Measurements from ENCODE around the gene STX4.

The STX4 gene

DNA sequence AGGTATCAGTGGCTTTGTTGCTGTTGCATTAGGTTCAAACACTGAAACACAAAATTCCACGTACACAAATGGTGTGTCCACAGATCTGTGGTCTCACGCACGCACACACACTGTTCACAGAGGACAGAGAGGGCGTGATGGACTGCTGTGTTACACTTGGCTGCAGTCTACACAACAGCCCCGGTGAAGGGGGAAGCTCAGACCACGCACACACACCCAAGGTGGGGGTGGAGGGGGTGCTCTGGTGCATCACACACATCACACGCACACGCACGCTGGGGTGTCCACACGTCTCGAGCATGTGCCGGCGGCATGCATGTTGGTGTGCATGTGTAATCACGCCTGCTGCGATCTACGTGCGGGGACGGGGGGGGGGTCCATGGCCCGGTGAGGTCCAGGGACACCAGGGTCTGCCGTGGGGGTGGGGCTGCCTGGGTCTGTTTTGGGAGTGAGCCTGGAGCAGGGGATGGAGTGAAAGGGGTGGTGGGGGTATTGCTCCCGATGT, 41.0 kb upstream of the STX4 start:
- Histone ChIP-seq H3K9ac (ENCODE audit: low read depth, low read length) (no peak overlapping the region), H3K4me2 (ENCODE audit: low read length) (no peak overlapping the region), H3K4me3 (ENCODE audit: low read length) (no peak overlapping the region), H3K27me3 (ENCODE audit: control insufficient read depth, insufficient read depth, low read length) (no peaks in the 10 kb centered on the region), H3K36me3 (ENCODE audit: insufficient read depth, low read length) (no peaks in the 10 kb centered on the region), H3K9me3 (replicated peaks; ENCODE audit: low read length) (no peaks in the 10 kb centered on the region), H3K4me1 (ENCODE audit: control insufficient read depth, insufficient read depth, low read length) (peaks cover 9% of the 10 kb centered on the region)

DNA sequence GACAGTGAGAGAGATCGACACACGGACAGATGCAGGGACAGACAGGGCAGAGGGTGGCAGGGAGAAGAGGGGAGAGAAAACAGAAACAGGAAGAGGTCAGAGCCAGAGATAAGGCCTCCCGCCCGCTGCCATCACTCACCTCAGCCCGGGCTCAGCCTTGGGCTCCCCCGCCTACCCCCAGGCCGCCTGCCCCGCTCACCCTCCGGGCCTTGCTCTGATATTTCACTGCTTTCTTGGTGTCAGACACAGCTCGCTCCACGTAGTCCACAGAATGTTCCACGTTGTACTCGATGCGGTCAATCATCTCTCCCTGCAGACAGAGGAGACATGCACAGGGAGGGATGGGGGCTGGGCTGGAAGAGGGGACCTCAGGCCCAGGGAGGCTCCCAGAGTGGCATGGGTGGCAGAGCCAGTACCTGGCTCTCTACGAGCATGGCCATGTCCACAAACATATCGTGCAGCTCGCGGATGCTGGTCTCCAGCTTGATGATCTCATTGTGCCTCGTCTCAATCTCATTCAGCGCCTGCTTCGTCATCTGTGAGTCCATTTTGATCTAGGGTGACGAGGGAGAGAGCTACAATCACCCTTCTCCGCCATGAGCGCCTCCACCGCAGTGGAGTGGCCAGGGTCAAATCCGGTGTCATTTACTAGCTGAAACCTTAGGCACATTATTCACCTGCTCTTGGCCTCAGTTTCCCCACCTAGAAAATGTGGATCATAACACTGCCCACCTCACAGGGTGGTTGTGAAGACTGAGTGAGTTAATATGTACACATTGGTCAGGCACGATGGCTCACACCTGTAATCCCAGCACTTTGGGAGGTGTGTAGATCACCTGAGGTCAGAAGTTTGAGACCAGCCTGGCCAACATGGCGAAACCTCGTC, 40.2 kb upstream of the STX4 start:
- H3K4me1 ChIP-seq (ENCODE audit: control insufficient read depth, insufficient read depth, low read length), result peaks cover 18% of the 10 kb centered on the region
- H3K36me3 ChIP-seq (ENCODE audit: insufficient read depth, low read length), result no peaks in the 10 kb centered on the region
- H3K27me3 ChIP-seq (ENCODE audit: control insufficient read depth, insufficient read depth, low read length), result no peaks in the 10 kb centered on the region
- no peaks in the 10 kb centered on the region for H3K9me3 ChIP-seq (replicated peaks; ENCODE audit: low read length)
- H3K4me2 ChIP-seq (ENCODE audit: low read length), result no peak overlapping the region
- H3K4me3 ChIP-seq (ENCODE audit: low read length), result no peak overlapping the region
- H3K9ac ChIP-seq (ENCODE audit: low read depth, low read length), result no peak overlapping the region

DNA sequence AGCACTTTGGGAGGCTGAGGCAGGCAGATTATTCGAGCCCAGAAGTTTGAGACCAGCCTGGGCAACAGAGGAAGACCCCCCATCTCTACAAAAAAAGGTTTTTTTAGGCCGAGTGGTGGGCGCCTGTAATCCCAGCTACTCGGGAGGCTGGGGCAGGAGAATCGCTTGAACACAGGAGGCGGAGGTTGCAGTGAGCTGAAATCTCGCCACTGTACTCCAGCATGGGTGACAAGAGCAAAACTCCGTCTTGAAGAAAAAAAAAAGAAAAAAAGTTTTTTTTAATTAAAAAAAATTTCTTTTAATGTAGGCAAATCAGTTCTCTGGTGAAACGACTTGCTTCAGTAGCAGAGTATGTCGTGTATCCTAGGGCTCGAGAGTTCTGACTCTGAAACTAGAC, 37.4 kb upstream of the STX4 start:
- H3K36me3 ChIP-seq (ENCODE audit: insufficient read depth, low read length), result no peaks in the 10 kb centered on the region
- H3K9ac ChIP-seq (ENCODE audit: low read depth, low read length), result peak overlapping the region; percentile 85
- no peaks in the 10 kb centered on the region for H3K9me3 ChIP-seq (replicated peaks; ENCODE audit: low read length)
- no peaks in the 10 kb centered on the region for H3K27me3 ChIP-seq (ENCODE audit: control insufficient read depth, insufficient read depth, low read length)
- H3K4me1 ChIP-seq (ENCODE audit: control insufficient read depth, insufficient read depth, low read length), result peaks cover 32% of the 10 kb centered on the region
- H3K4me2 ChIP-seq (ENCODE audit: low read length), result peak overlapping the region; percentile 94
- H3K4me3 ChIP-seq (ENCODE audit: low read length), result peak overlapping the region; percentile 75

DNA sequence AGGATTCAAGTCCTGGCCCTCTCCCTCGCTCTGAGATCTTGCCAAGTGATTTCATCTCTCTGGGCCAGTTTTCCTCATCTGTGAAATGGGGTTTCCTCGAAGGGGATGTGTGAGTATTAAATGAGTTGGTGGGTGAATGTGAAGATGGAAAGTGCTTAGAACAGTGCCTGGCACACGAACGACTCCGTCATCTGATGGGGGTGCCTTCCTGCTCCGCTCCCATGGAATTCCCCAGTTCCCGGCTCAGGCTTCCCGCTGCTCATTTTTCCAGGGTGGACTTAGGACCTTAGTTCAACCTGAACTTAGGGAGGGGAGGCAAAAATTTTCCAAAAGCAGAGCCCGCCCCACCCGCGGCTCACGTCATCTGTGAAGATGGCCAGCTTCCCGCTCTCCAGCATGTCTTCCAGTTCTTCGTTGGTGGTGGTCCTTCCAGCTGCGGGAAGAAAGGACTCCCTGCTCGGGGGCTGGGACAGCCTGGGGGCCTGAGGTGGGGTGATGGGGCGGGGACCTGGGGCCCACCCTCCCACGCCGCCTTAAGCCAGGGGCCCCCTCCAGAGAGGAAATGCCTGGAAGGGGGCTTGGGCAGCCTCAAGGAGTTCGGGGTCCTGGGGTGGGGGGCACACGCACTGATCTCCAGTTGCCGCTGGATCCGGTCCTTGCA, 36.9 kb upstream of the STX4 start:
- Histone ChIP-seq H3K4me3 (ENCODE audit: low read length) (peak overlapping the region; percentile 75), H3K9ac (ENCODE audit: low read depth, low read length) (peak overlapping the region; percentile 85), H3K36me3 (ENCODE audit: insufficient read depth, low read length) (no peaks in the 10 kb centered on the region), H3K27me3 (ENCODE audit: control insufficient read depth, insufficient read depth, low read length) (no peaks in the 10 kb centered on the region), H3K4me2 (ENCODE audit: low read length) (peak overlapping the region; percentile 94), H3K9me3 (replicated peaks; ENCODE audit: low read length) (no peaks in the 10 kb centered on the region), H3K4me1 (ENCODE audit: control insufficient read depth, insufficient read depth, low read length) (peaks cover 32% of the 10 kb centered on the region)

DNA sequence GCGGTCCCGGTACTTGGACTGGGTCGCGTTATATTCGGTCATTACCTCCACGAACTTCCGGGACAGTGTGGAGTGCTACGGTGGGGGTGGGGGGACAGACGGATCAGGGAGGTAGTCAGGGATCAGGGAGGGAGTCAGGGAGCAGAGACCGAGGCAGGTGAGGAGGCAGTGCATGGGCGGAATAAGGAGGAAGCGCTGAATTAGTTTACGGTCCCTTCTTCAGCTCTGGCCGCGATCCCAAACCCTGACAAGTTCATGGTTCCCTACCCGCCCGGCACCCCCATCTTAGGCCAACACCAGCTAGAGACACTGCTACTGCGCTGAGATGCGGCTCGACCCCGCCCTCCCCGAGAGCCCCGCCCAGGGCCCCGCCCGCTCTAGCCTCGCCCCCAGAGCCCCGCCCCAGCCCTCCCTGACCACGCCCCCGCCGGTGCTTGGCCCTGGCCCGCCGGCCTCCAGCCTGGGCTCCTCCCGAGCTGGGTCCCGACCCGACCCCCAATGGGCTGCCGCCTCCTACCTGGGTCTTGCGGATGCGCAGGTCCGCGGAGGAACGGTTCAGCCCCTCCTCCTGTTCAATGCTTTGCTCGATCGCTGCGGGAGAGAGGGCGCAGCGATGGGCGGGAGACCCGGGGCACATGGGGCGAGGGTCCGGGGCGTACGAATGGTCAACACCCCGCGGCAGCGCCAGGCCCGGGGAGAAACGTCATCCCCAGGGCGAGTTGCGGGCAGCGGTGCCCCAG, 36.2 kb upstream of the STX4 start:
- Histone ChIP-seq H3K4me2 (ENCODE audit: low read length) (peak overlapping the region; percentile 94), H3K4me1 (ENCODE audit: control insufficient read depth, insufficient read depth, low read length) (peaks cover 32% of the 10 kb centered on the region), H3K27me3 (ENCODE audit: control insufficient read depth, insufficient read depth, low read length) (no peaks in the 10 kb centered on the region), H3K9ac (ENCODE audit: low read depth, low read length) (peak overlapping the region; percentile 85), H3K9me3 (replicated peaks; ENCODE audit: low read length) (no peaks in the 10 kb centered on the region), H3K36me3 (ENCODE audit: insufficient read depth, low read length) (no peaks in the 10 kb centered on the region), H3K4me3 (ENCODE audit: low read length) (peak overlapping the region; percentile 75)

GRCh38 chr16:30997725-30998711, 35.3 kb upstream of the STX4 start:
- Histone ChIP-seq H3K9me3 (replicated peaks; ENCODE audit: low read length) (no peaks in the 10 kb centered on the region), H3K4me2 (ENCODE audit: low read length) (peak overlapping the region; percentile 94), H3K9ac (ENCODE audit: low read depth, low read length) (peak overlapping the region; percentile 85), H3K4me1 (ENCODE audit: control insufficient read depth, insufficient read depth, low read length) (peaks cover 32% of the 10 kb centered on the region), H3K36me3 (ENCODE audit: insufficient read depth, low read length) (no peaks in the 10 kb centered on the region), H3K27me3 (ENCODE audit: control insufficient read depth, insufficient read depth, low read length) (no peaks in the 10 kb centered on the region), H3K4me3 (ENCODE audit: low read length) (peak overlapping the region; percentile 75)

DNA sequence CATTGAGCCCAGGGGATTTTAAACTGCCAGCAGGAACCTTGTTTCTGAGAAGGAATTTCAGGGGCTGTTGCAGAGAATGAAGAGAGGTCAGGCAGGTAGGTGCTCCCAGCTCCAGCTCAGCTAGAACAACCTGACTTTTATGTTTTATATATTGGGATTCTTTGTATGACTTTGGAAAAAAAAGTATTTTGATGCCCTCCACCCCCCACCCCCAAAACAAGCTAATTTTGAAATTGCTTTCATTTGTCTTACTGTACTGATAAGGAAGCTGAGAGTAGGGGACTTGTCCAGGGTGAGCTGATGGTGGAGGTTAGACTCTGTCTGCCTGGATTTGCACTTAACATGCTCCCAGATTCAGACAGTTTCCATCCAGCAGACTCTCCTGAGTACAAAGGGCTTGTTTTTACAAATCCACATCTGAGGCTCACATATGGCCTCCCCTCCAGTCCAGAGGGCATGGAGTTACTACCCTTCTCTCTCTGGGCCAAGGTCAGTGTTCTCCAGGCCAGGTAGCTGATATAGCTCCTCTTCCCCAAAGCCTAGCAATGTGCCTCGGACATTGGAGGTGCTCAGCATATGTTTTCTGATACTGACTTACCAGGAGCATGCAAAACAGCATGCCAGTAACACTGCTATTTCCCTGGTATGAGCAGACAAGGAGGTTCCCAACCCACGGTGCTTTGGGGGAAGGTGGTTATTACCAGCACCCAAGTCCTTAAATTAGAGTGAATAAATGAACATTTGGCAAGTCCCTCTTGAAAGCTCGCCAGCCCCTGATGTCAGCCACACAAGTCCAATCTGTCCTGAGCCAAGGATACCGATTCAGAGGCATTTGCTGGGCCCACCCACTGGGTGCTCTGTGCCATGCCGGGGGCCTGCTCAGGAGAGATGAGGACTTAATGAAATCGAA, 34.3 kb upstream of the STX4 start:
- Histone ChIP-seq H3K4me2 (ENCODE audit: low read length) (peak overlapping the region; percentile 94), H3K36me3 (ENCODE audit: insufficient read depth, low read length) (no peaks in the 10 kb centered on the region), H3K9me3 (replicated peaks; ENCODE audit: low read length) (no peaks in the 10 kb centered on the region), H3K9ac (ENCODE audit: low read depth, low read length) (peak overlapping the region; percentile 85), H3K4me1 (ENCODE audit: control insufficient read depth, insufficient read depth, low read length) (peaks cover 32% of the 10 kb centered on the region), H3K27me3 (ENCODE audit: control insufficient read depth, insufficient read depth, low read length) (no peaks in the 10 kb centered on the region), H3K4me3 (ENCODE audit: low read length) (no peak overlapping the region)

GRCh38 chr16:31000671-31001382, 32.5 kb upstream of the STX4 start:
- Histone ChIP-seq H3K9ac (ENCODE audit: low read depth, low read length) (no peak overlapping the region), H3K4me2 (ENCODE audit: low read length) (no peak overlapping the region), H3K27me3 (ENCODE audit: control insufficient read depth, insufficient read depth, low read length) (no peaks in the 10 kb centered on the region), H3K36me3 (ENCODE audit: insufficient read depth, low read length) (no peaks in the 10 kb centered on the region), H3K4me1 (ENCODE audit: control insufficient read depth, insufficient read depth, low read length) (peaks cover 29% of the 10 kb centered on the region), H3K4me3 (ENCODE audit: low read length) (no peak overlapping the region), H3K9me3 (replicated peaks; ENCODE audit: low read length) (no peaks in the 10 kb centered on the region)

DNA sequence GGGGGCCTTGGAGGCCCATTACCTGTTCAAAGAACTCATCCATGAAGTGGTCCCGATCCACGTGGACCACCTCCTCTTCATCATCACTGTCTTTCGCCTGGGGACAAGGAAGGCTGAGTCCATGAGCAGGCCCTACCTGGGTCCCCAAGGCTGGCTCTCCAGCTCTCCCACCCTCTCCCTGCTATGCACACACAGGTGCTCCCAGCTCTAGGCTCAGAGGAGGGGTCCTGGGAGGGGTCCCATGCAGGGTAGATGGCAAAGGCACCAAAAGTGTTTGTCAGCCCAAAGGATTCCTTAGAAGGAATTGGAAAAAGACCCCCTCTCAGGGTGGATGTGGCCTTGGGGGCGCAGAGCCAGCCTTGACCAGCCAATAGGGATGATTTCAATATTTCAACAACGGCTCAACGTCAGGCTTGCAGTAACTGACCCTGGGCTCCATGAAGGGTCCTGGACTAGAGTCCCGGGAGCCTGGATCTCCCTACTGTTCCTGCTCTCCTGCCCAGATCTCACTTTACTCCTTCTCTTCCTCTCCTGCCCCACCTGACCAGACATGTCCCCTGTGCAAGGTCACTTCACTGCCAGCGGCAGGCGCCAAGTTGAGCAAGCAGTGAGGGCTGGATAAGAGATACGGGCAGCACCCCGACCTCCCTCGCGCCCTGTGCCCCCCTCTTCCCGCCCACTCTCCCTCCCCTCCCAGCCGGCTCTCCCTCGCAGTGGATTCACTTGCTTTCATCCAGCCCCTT, 31.7 kb upstream of the STX4 start:
- Histone ChIP-seq H3K9ac (ENCODE audit: low read depth, low read length) (no peak overlapping the region), H3K4me1 (ENCODE audit: control insufficient read depth, insufficient read depth, low read length) (peaks cover 24% of the 10 kb centered on the region), H3K9me3 (replicated peaks; ENCODE audit: low read length) (no peaks in the 10 kb centered on the region), H3K27me3 (ENCODE audit: control insufficient read depth, insufficient read depth, low read length) (no peaks in the 10 kb centered on the region), H3K4me3 (ENCODE audit: low read length) (no peak overlapping the region), H3K4me2 (ENCODE audit: low read length) (no peak overlapping the region), H3K36me3 (ENCODE audit: insufficient read depth, low read length) (no peaks in the 10 kb centered on the region)

Data from skeletal muscle satellite cell (primary cell).